Measurements from ENCODE around the gene TBC1D2. TPM values are rescaled to one million over a fixed set of nuclear protein-coding genes. Genes with fewer than 3 reads are reported as not detected.
A peak's percentile ranks its signal among the peaks of the same experiment; 100 is the strongest.

The TBC1D2 gene
- total RNA-seq, 1 experiment from 2014 or later = 5.2 TPM

GRCh38 chr9:98230304-98230703 lies 25.1 kb downstream of the TBC1D2 start:
- Histone ChIP-seq H3K4me3 (no peak overlapping the region), H3K36me3 (peaks cover 55% of the 10 kb centered on the region), H3K27me3 (no peaks in the 10 kb centered on the region), H3K9me3 (no peaks in the 10 kb centered on the region)
- DNase-seq = no peak

DNA sequence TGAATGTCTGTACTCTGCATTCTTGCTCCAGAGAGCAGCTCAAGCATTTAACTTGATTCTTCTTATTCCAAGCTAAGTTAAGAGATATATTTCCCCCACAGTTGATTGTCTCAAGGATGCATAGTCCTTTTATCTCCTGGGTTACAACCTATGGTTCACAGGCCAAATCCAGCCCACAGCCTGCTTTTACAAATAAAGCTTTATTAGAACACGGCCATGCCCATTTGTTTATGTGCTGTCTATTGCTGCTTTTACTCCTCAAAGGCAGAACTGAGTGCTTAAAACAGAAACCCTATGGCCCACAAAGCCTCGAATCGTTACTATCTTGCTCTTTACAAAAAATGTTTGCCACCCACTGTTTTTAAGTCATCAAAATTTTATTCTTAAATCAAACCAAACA lies 25.8 kb downstream of the TBC1D2 start:
- H3K36me3 ChIP-seq = peaks cover 59% of the 10 kb centered on the region
- H3K4me3 ChIP-seq = no peak overlapping the region
- no peak for DNase-seq
- H3K9me3 ChIP-seq = no peaks in the 10 kb centered on the region
- H3K27me3 ChIP-seq = no peaks in the 10 kb centered on the region

- Histone ChIP-seq H3K4me3 (no peak overlapping the region), H3K27me3 (no peaks in the 10 kb centered on the region), H3K9me3 (no peaks in the 10 kb centered on the region), H3K36me3 (peaks cover 62% of the 10 kb centered on the region)
- no peak for DNase-seq
Measured at GRCh38 chr9:98229090-98229395, 26.4 kb downstream of the TBC1D2 start.

- no peak overlapping the region for H3K4me3 ChIP-seq
- no peaks in the 10 kb centered on the region for H3K27me3 ChIP-seq
- no peaks in the 10 kb centered on the region for H3K9me3 ChIP-seq
- peaks cover 59% of the 10 kb centered on the region for H3K36me3 ChIP-seq
- no peak for DNase-seq
Measured at GRCh38 chr9:98228392-98229089, 26.9 kb downstream of the TBC1D2 start.

DNA sequence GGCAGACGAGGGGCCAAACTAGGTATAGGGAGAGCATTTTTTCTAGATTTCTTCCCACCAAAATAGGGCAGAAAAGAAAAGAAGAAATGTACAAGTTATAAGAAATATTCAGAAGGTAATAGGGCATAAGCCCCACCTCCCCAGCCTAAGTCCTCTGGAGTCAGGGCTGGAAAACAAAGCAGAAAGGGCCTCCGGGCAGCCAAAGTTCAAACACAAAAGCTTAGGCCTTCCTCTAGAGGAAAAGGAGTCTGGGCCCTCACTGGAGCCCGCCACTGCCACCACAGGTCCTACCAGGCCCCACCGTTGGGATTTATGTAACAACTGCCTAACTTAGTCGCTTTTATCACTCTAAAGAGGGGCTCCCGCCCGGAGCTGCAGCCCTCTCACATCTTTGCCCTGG lies 27.6 kb downstream of the TBC1D2 start:
- Histone ChIP-seq H3K9me3 (no peaks in the 10 kb centered on the region), H3K27me3 (no peaks in the 10 kb centered on the region), H3K4me3 (no peak overlapping the region), H3K36me3 (peaks cover 52% of the 10 kb centered on the region)
- no peak for DNase-seq

- Histone ChIP-seq H3K36me3 (peaks cover 53% of the 10 kb centered on the region), H3K9me3 (no peaks in the 10 kb centered on the region), H3K27me3 (no peaks in the 10 kb centered on the region), H3K4me3 (no peak overlapping the region)
- DNase-seq = no peak
Measured at GRCh38 chr9:98226957-98227356, 28.5 kb downstream of the TBC1D2 start.

- no peaks in the 10 kb centered on the region for H3K9me3 ChIP-seq
- peaks cover 54% of the 10 kb centered on the region for H3K36me3 ChIP-seq
- DNase-seq = no peak
- H3K27me3 ChIP-seq = no peaks in the 10 kb centered on the region
- no peak overlapping the region for H3K4me3 ChIP-seq
Measured at GRCh38 chr9:98226516-98226915, 28.9 kb downstream of the TBC1D2 start.

DNA sequence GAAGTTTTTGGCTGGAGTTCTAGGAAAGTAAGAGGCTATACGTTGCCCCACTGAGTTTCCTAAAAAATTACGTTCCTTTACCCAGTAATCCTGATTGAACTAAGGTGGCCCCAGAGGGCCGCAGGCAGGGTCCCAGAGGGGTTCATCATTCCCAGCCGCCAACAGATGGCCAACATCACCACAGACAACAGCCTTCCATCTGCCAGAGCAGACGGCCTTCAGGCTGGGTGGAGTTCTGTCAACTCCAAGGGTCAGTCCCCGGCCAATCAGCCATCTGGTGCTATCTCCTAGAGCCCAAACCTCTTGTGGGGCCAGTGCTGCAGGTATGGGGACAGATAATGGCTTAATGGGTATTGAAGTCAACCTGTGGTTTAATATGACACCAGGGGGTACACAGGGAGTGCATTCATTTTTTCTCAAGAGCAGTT lies 30.4 kb downstream of the TBC1D2 start:
- Histone ChIP-seq H3K36me3 (peaks cover 55% of the 10 kb centered on the region), H3K27me3 (no peaks in the 10 kb centered on the region), H3K9me3 (no peaks in the 10 kb centered on the region), H3K4me3 (no peak overlapping the region)
- DNase-seq = no peak

DNA sequence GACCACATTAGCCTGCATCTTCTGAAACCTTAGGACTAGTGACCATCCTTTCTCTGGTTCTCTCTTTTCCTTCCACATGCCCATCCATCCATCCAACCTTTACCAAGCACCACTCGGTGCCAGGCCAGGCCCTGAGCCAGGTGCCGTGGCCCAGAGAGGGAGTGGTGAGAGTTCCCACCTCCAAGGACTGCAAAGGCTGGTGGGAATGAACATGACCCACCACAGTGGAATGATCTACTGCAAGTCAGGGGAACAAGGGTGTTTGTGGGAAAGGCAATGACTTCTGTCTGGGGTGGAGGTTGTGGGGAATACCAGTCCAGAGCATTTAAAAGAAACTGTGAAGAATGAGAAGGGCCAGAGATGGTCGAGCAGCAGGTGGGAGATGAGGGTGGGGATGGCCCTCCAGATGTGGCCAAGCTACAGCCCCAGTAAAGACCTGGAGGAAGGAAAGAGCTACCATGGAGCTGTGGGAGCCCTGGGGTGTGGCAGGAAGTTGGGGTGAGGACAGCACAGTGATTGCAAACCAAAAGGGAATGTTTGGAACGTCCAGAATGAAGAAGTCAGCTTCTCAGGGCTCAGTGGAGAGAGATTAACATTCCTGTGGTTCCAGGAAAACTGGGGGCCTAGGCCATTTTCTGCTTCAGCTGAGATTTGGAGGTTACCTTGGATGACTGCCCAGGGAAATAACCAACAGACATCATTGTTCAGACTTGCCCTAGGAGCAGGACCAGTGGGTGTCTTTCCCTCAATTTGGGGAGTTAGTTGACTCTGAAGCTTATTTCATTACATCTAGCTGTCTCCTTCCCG lies 32.4 kb downstream of the TBC1D2 start:
- Histone ChIP-seq H3K27me3 (no peaks in the 10 kb centered on the region), H3K36me3 (peaks cover 46% of the 10 kb centered on the region), H3K4me3 (no peak overlapping the region), H3K9me3 (no peaks in the 10 kb centered on the region)
- peak; percentile 92 for DNase-seq

- DNase-seq = no peak
- no peaks in the 10 kb centered on the region for H3K27me3 ChIP-seq
- no peak overlapping the region for H3K4me3 ChIP-seq
- no peaks in the 10 kb centered on the region for H3K9me3 ChIP-seq
- H3K36me3 ChIP-seq = peaks cover 39% of the 10 kb centered on the region
Measured at GRCh38 chr9:98220911-98221310, 34.5 kb downstream of the TBC1D2 start.

- Histone ChIP-seq H3K27me3 (no peaks in the 10 kb centered on the region), H3K36me3 (peaks cover 31% of the 10 kb centered on the region), H3K9me3 (no peaks in the 10 kb centered on the region), H3K4me3 (no peak overlapping the region)
- no peak for DNase-seq
Measured at GRCh38 chr9:98219794-98220370, 35.6 kb downstream of the TBC1D2 start.

- H3K9me3 ChIP-seq = no peaks in the 10 kb centered on the region
- no peak overlapping the region for H3K4me3 ChIP-seq
- peaks cover 25% of the 10 kb centered on the region for H3K36me3 ChIP-seq
- no peak for DNase-seq
- no peaks in the 10 kb centered on the region for H3K27me3 ChIP-seq
Measured at GRCh38 chr9:98219364-98219716, 36.1 kb downstream of the TBC1D2 start.

DNA sequence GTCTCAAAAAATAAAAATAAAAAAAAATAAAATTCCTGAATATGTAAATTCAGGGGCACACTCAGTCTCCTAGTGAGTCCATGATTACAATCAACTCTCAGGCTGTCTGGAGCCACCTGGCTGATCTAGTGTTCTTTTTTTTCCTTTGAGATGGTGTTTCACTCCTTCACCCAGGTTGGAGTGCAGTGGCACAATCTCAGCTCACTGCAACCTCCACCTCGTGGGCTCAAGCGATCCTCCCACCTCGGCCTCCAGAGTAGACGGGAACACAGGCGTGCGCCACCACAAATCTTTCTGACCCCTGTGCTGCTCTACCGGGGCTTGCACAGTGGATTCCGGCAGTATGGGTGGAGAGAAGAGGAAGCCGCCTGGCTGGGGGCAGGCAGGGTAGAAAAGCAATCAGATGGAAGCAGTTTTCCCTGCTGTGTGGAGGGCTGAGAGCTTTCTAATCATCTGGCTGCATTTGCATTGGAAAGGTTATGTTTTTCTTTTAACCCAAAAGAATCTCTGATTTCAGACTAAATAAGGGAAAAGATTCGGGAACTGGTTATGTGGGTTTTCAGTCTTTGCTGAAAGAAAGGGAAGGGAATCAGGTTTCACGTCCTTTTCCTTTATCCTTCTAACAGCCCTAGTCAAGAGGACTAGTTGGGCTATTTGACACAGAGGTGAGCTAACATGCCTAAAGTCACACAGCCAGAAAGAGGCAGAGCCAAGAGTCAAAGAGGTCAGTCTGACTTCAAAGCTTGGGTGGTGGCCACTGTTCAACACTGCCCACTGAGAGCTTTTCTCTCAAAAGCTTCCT lies 36.7 kb downstream of the TBC1D2 start:
- DNase-seq = no peak
- Histone ChIP-seq H3K4me3 (no peak overlapping the region), H3K9me3 (no peaks in the 10 kb centered on the region), H3K27me3 (no peaks in the 10 kb centered on the region), H3K36me3 (peaks cover 26% of the 10 kb centered on the region)

- no peak for DNase-seq
- Histone ChIP-seq H3K4me3 (no peak overlapping the region), H3K36me3 (peaks cover 35% of the 10 kb centered on the region), H3K9me3 (no peaks in the 10 kb centered on the region), H3K27me3 (no peaks in the 10 kb centered on the region)
Measured at GRCh38 chr9:98217255-98217654, 38.2 kb downstream of the TBC1D2 start.

DNA sequence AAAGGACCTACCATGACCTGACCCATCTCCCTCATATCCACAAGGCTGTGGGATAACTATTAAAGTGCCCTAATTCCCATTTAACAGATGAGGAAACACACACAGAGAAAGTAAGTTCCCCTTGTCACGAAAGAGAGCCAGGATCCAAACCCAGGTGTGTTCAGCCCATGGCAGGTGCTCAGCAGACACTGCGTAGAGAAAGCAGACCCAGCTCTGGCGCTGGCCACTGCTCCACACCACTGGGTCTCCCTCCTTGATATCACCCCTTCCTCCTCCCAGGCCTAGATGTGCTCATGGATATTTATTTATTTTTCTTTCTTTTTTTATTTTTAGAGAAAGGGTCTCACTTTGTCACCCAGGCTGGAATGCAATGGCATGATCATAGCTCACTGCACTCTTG lies 39.1 kb downstream of the TBC1D2 start:
- Histone ChIP-seq H3K4me3 (no peak overlapping the region), H3K36me3 (peaks cover 27% of the 10 kb centered on the region), H3K9me3 (no peaks in the 10 kb centered on the region), H3K27me3 (no peaks in the 10 kb centered on the region)
- no peak for DNase-seq

DNA sequence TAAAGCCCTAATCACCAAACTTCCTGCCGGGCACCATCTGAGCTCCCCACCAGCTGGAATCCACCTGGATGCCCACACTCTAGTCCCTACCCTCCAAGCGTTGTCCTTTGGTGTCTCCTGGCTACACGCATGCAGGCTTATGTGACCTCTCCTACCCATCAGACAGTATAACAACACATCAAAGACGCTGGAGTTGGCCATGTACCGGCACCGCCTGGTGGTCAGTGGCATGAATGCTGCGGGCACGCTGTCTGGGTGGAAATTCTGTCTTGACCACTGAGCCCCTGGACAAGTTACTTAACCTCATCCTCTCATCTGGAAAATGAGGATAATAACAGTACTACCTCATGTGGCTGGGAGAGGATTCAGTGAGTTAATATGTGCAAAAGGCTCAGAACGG lies 39.6 kb downstream of the TBC1D2 start:
- Histone ChIP-seq H3K4me3 (no peak overlapping the region), H3K9me3 (no peaks in the 10 kb centered on the region), H3K27me3 (no peaks in the 10 kb centered on the region), H3K36me3 (peaks cover 22% of the 10 kb centered on the region)
- no peak for DNase-seq

DNA sequence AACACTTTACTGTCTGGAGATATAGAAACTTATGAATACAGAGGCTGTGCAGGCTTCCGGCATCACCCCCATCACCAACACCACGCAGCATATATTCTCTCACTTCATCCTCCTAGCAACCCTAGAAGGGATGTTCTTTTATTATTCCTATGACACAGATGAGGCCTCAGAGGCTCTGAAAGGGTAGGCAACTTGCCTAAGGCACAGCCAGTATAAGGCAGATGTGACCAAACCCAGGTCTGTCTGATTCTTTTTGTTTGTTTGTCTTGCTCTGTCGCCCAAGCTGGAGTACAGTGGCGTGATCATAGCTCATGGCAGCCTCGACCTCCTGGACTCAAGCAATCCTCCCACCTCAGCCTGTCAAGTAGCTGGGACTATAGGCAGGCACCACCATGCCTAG lies 40.2 kb downstream of the TBC1D2 start:
- no peak for DNase-seq
- Histone ChIP-seq H3K4me3 (no peak overlapping the region), H3K9me3 (no peaks in the 10 kb centered on the region), H3K36me3 (peaks cover 20% of the 10 kb centered on the region), H3K27me3 (no peaks in the 10 kb centered on the region)
